Dermis blood vessel endothelial cell (primary cell): ENCODE results near the gene MTFR2. TPM values are rescaled to one million over a fixed set of nuclear protein-coding genes. Genes with fewer than 3 reads are reported as not detected.
"Not testable (repeated sequence)": the region's sequence is repeated elsewhere in the genome, so short reads cannot be mapped to it uniquely, and the experiment has no call there.

Source experiments
- DNase-seq: peaks from one replicate; pipeline ENCODE4 v3.0.0; 2010
- total RNA-seq: library from RNA; depleted of rRNA; stranded (reverse); fragments of >200 nt; gene quantifications from 2 replicates; pipeline ENCODE4 v1.2.3, GENCODE V29; 2014

Gene MTFR2
- total RNA-seq, 1 donor from 2014 or later: 1.2 TPM

- no peak for DNase-seq
Measured at GRCh38 chr6:136232701-136233100, 17.4 kb downstream of the MTFR2 start.

- DNase-seq: no peak
Measured at GRCh38 chr6:136230219-136230853, 19.8 kb downstream of the MTFR2 start.

- DNase-seq: no peak
Measured at GRCh38 chr6:136228814-136229213, 21.3 kb downstream of the MTFR2 start.

DNA sequence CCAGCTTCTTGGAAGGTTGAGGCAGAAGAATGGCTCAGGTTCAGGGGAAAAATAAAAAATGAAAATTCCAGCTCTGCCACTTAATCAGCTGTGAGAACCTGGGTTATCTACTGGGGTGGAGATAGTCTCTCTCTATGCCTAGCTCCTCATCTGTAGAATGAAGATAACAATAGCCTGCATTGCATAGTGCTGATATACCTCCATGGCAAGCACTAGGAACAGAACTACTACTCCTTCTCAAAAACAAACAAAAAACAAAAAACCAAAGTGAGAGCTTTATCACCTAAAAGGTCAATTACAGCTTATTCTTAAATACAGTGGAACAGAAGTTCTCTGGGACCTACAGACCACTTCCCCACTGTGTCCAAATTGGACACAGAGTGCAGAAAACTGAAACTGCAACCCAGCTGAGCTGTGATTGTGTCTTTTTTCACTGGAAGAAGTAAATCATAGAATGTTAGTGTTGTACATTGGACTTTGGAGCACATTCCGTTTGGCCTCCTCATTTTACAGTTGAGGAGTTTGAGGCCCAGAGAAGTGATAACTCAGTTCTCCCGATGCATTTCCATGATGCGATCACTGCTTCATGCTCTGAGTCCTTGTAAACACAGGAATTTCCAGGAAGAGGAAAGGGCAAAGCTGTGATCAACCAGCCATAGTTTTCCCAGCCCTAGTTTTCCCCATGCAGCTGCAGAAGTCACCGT lies 23.3 kb downstream of the MTFR2 start:
- DNase-seq: no peak

DNA sequence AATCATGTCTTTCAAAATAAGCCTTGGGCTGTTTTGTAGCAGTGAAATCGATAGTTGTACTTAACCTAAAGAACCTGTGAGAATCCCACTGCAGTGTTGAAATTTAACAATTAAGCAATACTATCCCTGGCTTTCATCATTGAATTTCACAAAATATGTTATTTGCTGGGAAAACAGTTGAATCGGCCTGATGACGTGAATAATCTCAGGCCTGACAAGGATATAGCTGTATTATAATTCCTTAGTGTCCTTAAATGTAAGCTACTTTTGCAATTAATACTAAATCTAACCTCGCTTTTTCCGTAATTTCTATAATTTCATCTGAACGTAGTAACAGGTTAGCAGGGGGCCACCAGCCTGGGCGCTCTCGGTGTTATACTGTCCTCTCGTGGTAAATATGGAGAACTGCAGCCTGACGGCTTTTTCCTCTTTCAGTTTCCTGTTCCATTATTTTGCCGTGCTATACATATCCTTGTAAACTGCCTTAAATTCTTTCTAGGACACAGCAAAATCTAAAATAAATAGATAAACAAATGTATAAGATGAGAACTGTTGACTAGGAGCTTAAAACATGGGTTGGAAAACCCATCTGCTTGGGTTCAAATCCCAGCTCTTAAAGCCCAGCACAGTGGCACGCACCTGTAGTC lies 24.0 kb downstream of the MTFR2 start:
- peak; percentile 75 for DNase-seq

DNA sequence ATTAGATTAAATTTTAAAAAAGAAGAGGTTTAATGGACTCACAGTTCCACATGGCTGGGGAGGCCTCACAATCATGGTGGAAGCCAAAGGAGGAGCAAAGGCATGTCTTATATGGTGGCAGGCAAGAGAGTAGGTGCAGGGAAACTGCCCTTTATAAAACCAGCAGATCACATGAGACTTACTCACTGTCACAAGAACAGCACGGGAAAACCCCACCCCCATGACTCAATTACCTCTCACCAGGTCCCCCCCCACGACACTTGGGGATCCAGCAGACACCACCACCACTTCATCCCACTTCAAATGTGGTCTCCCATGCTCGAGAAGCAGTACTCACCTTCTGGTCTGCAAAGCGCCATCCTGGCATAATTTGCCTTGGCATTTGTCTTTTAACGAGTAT lies 24.6 kb downstream of the MTFR2 start:
- peak; percentile 19 for DNase-seq

- not testable (repeated sequence) for DNase-seq
Measured at GRCh38 chr6:136224974-136225373, 25.1 kb downstream of the MTFR2 start.

DNA sequence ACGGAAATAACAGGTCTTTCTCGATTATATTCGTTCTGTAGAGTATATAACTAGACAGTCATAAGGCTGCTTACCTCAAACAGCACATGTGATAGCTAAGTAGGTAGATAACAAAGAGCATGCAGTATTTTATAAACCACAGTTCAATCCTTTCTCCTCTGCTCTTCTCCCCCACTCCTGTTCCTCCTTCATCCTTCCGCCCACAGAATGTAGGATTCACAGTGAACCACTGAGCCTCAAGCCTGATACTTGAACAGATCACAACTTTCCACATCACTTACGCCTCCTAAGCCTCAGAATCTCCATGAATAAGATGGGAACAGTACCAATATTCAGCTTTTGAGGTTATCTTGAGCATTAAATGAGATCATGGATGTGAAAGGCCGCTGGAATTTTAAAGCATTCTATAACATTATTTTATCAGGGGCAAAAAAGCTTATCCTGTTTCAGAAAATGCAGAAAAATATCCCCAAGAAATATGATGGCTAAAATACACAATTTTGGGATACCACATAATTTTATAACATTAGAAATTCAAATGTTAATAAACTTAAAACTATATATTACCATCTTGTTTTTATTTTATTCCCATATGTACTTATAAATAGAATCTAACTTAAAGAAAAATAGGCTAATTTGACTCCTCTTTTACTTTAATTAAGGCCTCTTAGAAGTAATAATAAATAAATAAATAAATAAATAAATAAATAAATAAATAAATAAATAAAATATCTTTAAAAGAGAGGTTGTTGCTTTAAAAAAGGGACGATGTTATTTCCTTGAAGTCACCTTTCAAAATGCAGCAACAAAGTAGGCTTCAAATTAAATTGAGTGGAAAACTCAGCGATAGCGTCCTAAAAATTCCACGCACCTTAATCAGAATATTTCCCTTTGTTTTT lies 33.4 kb downstream of the MTFR2 start:
- DNase-seq: no peak

GRCh38 chr6:136213853-136214252 lies 36.3 kb downstream of the MTFR2 start:
- no peak for DNase-seq

- DNase-seq: no peak
Measured at GRCh38 chr6:136213012-136213539, 37.0 kb downstream of the MTFR2 start.

DNA sequence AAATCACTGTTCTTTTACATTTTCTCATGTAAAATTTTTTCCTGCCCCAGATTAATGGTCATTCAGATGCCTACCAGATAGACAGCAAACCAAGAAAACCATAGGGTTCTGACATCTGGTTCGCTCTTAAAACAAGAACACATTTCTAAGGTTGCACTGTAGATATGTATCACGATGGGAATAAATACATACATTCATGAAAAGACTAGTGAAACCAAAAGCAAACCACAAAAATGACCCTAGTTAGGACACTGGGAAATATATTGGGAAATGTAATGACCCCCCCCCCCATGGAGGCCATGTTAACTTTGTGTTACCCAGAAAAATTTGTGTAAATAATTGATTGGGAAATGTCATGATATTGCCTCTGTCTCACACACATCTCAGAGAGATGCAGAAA lies 37.5 kb downstream of the MTFR2 start:
- no peak for DNase-seq

DNA sequence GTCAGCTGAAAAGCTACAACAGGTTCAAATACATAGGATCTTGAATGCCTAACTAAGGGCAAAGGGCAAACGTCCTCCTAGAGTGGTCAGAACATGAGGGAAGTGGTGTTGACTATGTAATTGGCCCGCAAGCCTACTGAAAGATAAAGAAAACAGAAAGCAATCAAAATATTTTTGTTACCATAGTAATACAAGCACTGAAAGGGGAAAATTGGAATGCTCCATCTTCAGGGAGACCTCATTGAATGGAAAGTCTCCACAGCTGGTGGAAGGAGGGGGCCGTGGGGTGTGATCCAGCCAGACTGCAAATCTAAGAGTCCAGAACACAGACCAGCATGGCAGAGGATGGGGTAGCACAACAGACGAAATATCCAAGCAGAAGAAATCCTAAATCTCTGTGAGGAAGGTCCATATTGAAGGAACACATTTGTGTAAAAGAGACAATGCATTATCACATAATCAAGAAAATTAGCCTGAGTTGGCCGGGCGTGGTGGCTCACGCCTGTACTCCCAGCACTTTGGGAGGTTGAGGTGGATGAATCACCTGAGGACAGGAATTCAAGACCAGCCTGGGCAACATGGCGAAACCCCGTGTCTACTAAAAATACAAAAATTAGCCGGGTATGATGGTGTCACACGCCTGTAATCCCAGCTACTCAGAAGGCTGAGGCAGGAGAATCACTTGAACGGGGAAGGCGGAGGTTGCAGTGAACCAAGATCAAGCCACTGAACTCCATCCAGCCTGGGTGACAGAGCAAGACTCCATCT lies 39.5 kb downstream of the MTFR2 start:
- DNase-seq: no peak

DNA sequence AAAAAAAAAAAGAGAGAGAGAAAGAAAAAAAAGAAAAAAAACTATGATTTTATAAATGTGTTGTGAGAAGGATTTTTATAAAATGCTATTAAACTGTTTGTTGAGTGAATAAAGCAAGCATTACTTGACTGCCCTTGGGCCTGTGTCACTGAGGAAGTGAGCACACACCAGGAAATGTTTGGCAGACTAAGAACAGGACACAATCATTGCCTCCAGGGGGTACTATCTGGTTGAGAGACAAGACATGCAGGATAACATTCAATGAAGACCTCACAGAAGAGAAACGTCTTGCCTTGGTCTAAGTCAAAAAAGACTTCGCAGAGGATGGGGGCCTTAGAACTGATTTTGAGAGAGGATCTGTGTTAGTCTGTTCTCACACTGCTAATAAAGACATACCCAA lies 40.6 kb downstream of the MTFR2 start:
- DNase-seq: no peak

GRCh38 chr6:136208783-136209182 lies 41.3 kb downstream of the MTFR2 start:
- DNase-seq: no peak

DNA sequence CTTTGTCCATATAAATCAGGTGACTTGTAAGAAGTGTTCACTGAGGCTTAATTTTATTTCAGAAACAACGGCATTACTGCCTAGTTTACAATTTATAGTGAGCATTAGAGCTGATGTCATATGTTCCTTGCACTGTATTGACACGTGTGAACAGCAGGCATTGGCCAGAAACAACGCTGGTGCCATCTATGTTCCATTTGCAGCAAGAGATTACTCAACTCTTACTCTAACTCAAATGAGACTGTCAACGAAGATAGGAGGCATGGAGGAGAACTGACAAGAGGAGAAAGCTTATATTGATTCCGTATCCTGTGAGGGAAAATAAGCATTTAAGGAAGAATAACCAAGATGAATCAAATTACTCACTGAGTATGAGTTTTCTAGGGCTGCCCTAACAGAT lies 48.4 kb downstream of the MTFR2 start:
- peak; percentile 40 for DNase-seq

GRCh38 chr6:136192902-136193301 lies 57.2 kb downstream of the MTFR2 start:
- DNase-seq: no peak

DNA sequence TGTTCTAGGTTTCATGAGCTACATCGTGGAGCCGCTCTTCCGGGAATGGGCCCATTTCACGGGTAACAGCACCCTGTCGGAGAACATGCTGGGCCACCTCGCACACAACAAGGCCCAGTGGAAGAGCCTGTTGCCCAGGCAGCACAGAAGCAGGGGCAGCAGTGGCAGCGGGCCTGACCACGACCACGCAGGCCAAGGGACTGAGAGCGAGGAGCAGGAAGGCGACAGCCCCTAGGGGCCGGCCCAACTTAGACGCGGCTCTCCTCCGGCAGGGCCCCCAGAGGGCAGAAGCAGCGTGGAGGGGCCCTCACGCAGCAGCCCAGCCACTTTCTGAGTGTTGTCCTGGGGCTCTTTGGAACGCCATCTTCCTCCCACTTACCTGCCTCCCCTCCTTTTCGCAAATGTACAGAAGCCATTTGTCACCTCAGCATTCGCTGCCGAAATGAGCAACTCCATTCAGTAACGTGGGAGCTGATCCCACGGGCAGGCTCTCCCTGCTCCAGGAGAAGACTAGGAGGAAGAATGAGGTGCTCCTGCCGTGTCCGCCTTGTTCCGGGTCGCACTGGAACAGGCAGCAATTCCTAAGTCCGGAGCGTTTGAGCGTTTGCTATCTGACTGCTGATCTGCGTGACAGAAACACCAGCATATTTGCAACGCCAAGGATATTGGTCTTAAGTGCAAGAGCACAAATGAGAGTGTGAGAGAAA lies 58.4 kb downstream of the MTFR2 start:
- DNase-seq: no peak

GRCh38 chr6:136189104-136189503 lies 61.0 kb downstream of the MTFR2 start:
- no peak for DNase-seq

- no peak for DNase-seq
Measured at GRCh38 chr6:136188486-136188885, 61.6 kb downstream of the MTFR2 start.

DNA sequence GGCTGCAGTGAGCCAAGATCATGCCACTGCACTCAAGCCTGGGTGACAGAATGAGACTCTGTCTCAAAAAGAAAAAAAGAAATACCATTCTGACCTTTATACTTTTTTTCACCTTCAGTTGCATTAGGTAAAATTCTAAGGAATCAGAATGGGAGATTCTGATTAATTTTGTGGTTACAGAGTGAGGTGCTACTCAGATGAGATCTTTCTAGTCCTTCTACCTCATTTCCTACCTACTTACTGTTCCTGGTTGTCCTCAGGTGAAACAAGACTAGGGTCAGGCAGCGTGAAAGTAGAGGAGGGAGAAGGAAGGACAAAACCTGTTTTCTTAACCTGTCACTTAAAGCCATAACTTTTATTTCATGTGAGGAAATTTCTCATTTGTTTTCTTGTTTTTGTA lies 63.7 kb downstream of the MTFR2 start:
- DNase-seq: no peak

DNA sequence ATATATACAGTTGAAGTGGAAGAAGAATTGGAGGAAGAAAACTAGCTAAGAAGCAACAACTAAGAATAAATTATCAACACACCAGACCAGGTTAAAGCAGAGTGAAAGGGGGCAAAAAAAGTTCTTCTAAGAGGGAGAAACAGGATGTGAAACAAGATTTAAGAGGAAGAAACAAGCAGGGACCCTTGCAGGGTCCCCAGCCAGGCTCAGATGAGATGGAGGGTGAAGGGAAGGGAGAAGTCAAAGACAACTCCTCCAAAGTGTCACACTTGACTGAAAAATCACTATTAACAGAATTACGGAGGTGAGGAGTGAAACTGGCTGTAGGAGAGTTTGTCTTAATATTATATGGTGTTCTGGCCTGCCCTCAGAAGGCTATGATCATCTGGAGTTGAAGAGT lies 65.4 kb downstream of the MTFR2 start:
- DNase-seq: no peak
